Right lobe of liver (tissue), 6 donors: Measurements from ENCODE around the gene RALGPS1. TPM values are rescaled to one million over a fixed set of nuclear protein-coding genes. Genes with fewer than 3 reads are reported as not detected.
A peak's percentile ranks its signal among the peaks of the same experiment; 100 is the strongest.

Experiments
- ATAC-seq, 4 donors: fragments of 200-7000 bp; cut with Tn5 transposase; one replicate each; pipeline ENCODE4 v1.9.1; 2020; ENCODE audit warnings: mild to moderate bottlenecking in 4 of 4, moderate library complexity in 4 of 4
- DNase-seq, 3 donors: peaks; one replicate each; pipeline ENCODE4 v3.0.0-alpha.2; 2020
- H3K27ac ChIP-seq, 3 donors: fragments of 200-600 bp; one replicate each; pipeline ENCODE4 v1.8.0; 2022
- H3K27me3 ChIP-seq, 2 donors: fragments of 200-600 bp; one replicate each; pipeline ENCODE4 v1.8.0; 2022
- H3K36me3 ChIP-seq, 4 donors: fragments of 200-600 bp; sonication (generic) in 1 of 4; one replicate each; pipeline versions ENCODE4 v1.5.1 to v1.8.0; 2017 to 2022; ENCODE audit warnings: control low read depth in 1 of 4
- H3K4me1 ChIP-seq, 4 donors: fragments of 200-600 bp; sonication (generic) in 1 of 4; one replicate each; pipeline versions ENCODE4 v1.5.1 to v1.8.0; 2017 to 2022; ENCODE audit warnings: control low read depth in 1 of 4
- H3K4me3 ChIP-seq, 3 donors: fragments of 200-600 bp; one replicate each; pipeline ENCODE4 v1.8.0; 2022
- H3K9me3 ChIP-seq, 4 donors: fragments of 200-600 bp; sonication (generic) in 1 of 4; one replicate each; pipeline versions ENCODE4 v1.5.1 to v1.8.0; 2017 to 2022; ENCODE audit warnings: control low read depth in 1 of 4
- POLR2A ChIP-seq: fragments of 450-650 bp; IDR thresholded peaks from one replicate; pipeline ENCODE4 v1.6.1; 2017; ENCODE audit warnings: antibody characterized with exemption, mild to moderate bottlenecking
- WGBS: methylation state at CpG from one replicate; pipeline ENCODE4 v1.1.6; 2018; ENCODE audit warnings: low coverage, low lambda C conversion rate; ENCODE audit not compliant: insufficient coverage; ENCODE audit errors: missing lambda C conversion rate; 5-methylcytosine and 5-hydroxymethylcytosine counted together
- intact Hi-C, 2 donors: fragments of 100-400 bp; cut with DNase I; formaldehyde crosslinking; loops; one replicate each; pipeline versions ENCODE4 v1.11.2 to v1.14.1; 2022
- total RNA-seq, 6 experiments: library from RNA; depleted of rRNA in 2 of 6; stranded (reverse); fragments of >200 nt in 2 of 6; fragmentation: NEBNext Ultra II Directional in 3 of 6; extraction: Animal tissue kit (Norgen Biotek cat#: 25700) in 3 of 6; gene quantifications; one replicate each; pipeline versions ENCODE4 v1.1.0 to v1.2.4, GENCODE V29; 2016 to 2023
- TF ChIP-seq, protein P1 (sequence below), 4 donors: fragments of 200-600 bp in 3 of 4; fragments of 450-650 bp in 1 of 4; IDR thresholded peaks; one replicate each; pipeline versions ENCODE4 v1.5.1 to v1.8.0; 2016 to 2022; ENCODE audit warnings: antibody characterized with exemption in 4 of 4, mild to moderate bottlenecking in 2 of 4
- donor health status: DM: no; HTN: yes; CAD: no.
- donor health status: DM: no; HTN: no; CAD: no.
- donor health status: DM: no; HTN: no; CAD: no.
- donor health status: DM: no; HTN: yes; CAD: no.
- donor health status: DM: no; HTN: yes; CAD: no.

RALGPS1 gene
- total RNA-seq, 6 experiments from 2014 or later = 1.2 to 3.8 (median 2.4) TPM

DNA sequence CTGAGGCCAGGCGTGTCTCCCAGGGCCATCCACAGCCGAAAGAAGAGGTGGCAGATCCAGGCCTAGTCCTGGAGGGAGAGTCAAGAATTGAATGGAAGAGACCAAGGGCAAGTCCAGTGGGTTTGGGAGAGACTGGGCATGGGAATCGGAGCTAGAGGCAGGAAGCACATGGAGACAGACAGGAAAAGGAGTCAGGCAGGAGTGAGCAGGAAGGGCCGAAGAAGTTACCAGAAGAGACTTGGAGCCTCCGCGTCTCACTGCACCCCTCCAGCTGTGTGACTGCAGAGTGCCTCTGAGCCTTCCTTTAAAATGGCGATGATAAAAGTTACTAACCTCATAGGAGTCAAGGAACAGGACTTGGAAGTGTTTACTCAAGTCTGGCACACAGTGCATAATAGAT lies 272.2 kb downstream of the RALGPS1 start:
- 75% methylated on average over 7 of the region's 7 CpGs for WGBS
- H3K27ac ChIP-seq = peak overlapping the region in 2 of 3 donors; percentile 37 to 57
- intact Hi-C loops = no loop called here
- no peaks in the 10 kb centered on the region for H3K27me3 ChIP-seq
- no peaks in the 10 kb centered on the region for H3K4me1 ChIP-seq
- DNase-seq (no peak), ATAC-seq (peak in 3 of 4 donors; percentile 25 to 50 (median 39))
- TF ChIP-seq, protein P1, sequence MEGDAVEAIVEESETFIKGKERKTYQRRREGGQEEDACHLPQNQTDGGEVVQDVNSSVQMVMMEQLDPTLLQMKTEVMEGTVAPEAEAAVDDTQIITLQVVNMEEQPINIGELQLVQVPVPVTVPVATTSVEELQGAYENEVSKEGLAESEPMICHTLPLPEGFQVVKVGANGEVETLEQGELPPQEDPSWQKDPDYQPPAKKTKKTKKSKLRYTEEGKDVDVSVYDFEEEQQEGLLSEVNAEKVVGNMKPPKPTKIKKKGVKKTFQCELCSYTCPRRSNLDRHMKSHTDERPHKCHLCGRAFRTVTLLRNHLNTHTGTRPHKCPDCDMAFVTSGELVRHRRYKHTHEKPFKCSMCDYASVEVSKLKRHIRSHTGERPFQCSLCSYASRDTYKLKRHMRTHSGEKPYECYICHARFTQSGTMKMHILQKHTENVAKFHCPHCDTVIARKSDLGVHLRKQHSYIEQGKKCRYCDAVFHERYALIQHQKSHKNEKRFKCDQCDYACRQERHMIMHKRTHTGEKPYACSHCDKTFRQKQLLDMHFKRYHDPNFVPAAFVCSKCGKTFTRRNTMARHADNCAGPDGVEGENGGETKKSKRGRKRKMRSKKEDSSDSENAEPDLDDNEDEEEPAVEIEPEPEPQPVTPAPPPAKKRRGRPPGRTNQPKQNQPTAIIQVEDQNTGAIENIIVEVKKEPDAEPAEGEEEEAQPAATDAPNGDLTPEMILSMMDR (IDR thresholded peaks at IDR 0.05) = no peak
- no peak for TF ChIP-seq POLR2A
- H3K36me3 ChIP-seq = no peaks in the 10 kb centered on the region
- H3K9me3 ChIP-seq = no peaks in the 10 kb centered on the region
- H3K4me3 ChIP-seq = no peak overlapping the region

DNA sequence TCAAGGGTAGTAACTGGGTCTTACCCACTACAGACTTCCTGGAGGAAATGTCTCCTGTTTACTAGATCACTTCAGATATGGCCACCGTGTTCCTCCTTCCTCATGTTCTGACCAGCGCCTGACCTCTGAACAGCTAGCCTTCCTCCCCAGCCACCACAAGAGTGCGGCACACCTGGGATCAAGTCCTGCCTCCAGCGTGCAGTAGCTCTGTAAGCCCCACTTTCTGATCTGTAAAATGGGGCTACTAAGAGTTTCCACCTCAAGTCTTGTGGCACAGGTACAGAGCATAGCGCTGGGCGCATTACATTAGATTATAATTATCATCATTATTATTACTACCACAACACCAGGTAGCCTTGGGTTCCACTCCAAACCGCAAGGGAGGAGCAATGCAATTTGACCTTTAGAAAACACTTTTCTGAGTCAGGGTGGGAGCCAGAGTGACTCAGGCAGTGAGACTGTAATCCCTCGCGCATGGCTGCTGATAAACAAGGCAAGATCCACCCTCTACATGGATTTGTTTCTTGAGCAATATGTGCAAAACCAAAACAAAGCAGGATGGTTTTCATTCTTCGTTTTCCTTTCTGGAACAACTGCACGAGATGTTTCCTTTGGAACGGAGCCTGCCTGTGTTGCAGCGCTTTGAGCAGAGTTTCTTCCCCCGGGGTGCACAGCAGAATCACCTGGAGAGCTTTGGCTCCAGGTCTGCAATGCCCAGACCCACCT lies 272.8 kb downstream of the RALGPS1 start:
- Histone ChIP-seq H3K36me3 (no peaks in the 10 kb centered on the region), H3K4me3 (no peak overlapping the region), H3K9me3 (no peaks in the 10 kb centered on the region), H3K27me3 (no peaks in the 10 kb centered on the region), H3K27ac (peak overlapping the region in 1 of 3 donors; percentile 57), H3K4me1 (no peaks in the 10 kb centered on the region)
- ATAC-seq = peak; percentile 41 to 79 (median 49)
- no peak for TF ChIP-seq POLR2A
- TF ChIP-seq, protein P1 (IDR thresholded peaks at IDR 0.05) = no peak
- DNase-seq = peak in 1 of 3 donors; percentile 25
- 56% methylated on average over 9 of the region's 14 CpGs for WGBS
- intact Hi-C loops = no loop called here

GRCh38 chr9:127188396-127188795 lies 273.8 kb downstream of the RALGPS1 start:
- intact Hi-C loops = no loop called here
- Histone ChIP-seq H3K4me3 (no peak overlapping the region), H3K9me3 (no peaks in the 10 kb centered on the region), H3K4me1 (no peaks in the 10 kb centered on the region), H3K36me3 (no peaks in the 10 kb centered on the region), H3K27ac (no peak overlapping the region), H3K27me3 (no peaks in the 10 kb centered on the region)
- no peak for TF ChIP-seq POLR2A
- TF ChIP-seq, protein P1 (IDR thresholded peaks at IDR 0.05) = no peak
- ATAC-seq (no peak), DNase-seq (peak in 1 of 3 donors; percentile 15)
- no CpG with 5 or more reads among the region's 4 CpGs for WGBS

DNA sequence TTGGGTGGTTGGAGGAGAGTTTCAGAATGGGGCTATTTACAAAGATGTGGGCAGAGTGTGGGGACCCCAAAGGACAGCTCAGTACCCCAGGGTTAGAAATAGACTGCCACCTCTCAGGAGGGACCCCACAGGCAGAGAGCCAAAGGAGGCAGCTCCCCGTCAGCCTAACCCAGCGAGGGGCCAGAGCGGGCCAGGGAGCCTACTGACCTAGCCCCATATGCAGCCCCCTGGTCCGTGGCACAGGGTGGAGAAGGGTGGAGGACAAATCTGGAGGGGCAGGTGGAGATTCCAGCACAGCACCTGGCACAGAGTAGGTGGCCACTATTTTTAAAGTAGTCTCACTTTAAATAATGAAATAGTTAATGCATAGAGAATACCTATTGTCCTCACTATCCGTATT lies 275.0 kb downstream of the RALGPS1 start:
- no peaks in the 10 kb centered on the region for H3K27me3 ChIP-seq
- H3K4me3 ChIP-seq = no peak overlapping the region
- no peak for ATAC-seq
- H3K27ac ChIP-seq = no peak overlapping the region
- WGBS = 46% methylated on average over 3 of the region's 5 CpGs
- H3K9me3 ChIP-seq = no peaks in the 10 kb centered on the region
- DNase-seq = peak in 1 of 3 donors; percentile 47
- TF ChIP-seq, protein P1 (IDR thresholded peaks at IDR 0.05) = no peak
- TF ChIP-seq POLR2A = no peak
- H3K4me1 ChIP-seq = no peaks in the 10 kb centered on the region
- intact Hi-C loops = no loop called here
- no peaks in the 10 kb centered on the region for H3K36me3 ChIP-seq
